ENCODE results near the gene LRRC15.

The LRRC15 gene

DNA sequence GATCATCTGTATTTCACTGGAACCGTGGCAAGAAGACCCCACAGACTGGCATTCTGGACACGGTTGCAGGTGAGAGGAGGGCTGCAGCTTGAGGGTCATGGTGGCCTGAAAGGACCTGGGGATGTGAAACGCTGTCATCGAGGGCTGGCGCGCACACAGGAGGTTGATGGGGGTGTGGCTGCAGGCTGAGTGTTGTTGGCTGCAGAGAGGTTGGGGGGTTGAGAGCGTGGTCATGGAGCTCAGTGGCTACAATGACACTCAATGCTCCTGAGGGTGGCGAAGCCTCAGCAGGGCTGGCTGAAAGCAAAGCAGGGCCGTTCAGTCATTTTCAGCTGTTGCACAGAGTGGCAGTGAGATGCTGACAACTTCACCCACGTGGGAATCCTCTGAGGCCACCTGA, 39.4 kb downstream of the LRRC15 start:
- DNase-seq: no peak

DNA sequence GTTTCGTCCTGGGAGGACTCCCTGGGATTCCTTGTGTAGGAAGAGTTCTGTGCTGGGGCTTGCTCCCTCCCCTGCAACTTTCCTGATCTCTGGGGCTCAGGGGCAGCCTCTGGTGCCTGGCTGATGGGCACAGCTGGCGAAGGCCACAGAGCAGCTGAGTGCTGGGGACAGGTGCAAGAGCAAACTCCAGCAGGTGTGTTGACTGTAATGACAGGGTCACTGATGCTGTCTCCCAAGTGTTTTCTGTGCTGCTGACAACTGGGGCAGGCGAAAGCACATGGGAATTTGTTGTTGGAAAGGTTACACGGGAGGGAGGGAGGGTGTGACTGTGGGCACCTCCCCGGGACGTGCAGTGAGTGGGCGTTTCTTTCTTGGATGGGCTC, 40.0 kb downstream of the LRRC15 start:
- no peak for DNase-seq

DNA sequence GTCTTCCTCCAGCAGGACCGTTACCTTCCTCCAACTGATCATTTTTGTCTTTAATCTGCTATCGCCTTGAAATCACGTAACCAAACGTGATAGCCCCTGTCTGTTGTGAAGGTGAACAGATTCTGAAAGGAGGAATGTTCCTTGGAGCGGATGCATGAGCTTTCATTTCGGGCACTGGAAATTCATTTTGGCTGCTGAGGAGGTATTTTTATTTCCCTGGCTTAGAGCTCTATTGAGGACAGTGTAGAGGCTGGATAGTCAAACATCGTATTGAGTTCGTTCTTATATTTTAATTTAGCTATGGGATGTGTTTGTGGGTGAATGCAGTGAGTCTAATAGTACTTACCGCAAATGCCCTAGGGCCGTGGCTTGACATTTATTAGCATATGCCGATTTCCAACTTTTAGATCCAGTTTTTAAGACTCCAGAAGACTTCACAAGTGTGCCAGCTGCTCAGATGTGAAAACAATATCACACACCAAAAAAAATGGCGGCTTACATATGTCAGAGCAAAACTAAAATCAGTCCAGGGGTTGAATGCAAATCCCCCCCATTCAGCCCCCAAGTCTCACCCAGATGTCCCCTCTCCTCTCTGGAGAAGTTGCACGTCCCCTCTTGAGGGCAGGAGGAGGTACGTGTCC, 40.5 kb downstream of the LRRC15 start:
- no peak for DNase-seq

DNA sequence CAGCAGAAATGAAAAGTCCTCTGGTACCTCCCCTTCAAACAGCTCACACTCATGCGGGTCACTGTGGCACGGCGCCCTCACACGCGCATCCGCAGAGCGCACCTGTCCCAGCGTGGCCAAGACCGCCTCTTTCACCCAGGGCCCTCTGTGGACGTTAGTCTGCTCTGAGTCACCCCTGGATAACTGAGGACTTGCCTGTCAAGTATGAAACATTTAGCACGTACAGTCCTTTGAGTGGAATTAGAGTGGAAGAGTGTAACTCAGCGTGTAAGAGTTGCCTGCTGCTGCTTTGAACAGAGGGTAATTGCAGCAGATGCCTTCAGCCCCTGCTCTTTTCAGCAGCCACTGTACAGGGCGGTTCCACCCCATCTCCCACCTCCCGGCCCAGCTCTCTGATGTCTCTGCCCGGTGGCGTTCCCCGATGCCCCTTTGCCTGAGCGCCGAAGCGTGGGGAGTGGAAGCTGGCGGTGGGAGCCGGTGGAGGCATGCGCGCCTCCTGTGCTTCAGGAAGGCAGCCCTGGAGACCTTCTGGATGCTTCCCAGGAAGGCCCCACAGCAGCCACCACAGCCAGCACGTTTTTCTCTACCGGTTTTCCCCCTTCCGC, 41.4 kb downstream of the LRRC15 start:
- DNase-seq: no peak

DNA sequence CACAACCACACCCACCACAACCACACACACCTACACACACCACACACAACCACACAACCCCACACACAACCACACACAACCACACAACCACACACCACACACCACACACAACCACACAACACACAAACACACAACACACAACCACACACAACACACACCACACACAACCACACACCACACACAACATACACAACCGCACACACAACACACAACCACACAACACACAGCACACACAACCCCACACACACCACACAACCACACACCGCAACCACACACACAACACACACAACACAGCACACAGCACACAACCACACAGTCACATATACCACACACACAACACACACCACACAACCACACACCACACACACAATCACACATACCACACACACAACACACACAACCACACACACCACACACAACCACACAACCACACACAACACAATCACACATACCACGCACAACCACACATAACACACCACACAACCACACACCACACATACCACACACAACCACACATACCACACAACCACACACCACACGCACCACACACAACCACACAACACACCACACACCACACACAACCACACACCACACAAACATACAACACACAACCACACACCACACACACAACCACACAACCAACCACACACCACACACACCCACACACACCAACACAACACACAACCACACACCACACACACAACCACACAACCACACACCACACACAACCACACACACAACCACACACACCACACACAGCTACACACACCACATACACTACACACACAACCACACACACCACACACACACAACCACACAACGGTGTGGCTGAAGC, 42.1 kb downstream of the LRRC15 start:
- DNase-seq: no peak

DNA sequence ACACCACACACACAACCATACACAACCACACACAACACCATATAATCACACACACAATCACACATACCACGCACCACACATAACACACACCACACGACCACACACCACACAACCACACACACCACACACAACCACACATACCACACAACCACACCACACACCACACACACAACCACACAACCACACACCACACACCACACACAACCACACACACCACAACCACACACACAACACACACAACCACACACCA, 42.6 kb downstream of the LRRC15 start:
- no peak for DNase-seq

DNA sequence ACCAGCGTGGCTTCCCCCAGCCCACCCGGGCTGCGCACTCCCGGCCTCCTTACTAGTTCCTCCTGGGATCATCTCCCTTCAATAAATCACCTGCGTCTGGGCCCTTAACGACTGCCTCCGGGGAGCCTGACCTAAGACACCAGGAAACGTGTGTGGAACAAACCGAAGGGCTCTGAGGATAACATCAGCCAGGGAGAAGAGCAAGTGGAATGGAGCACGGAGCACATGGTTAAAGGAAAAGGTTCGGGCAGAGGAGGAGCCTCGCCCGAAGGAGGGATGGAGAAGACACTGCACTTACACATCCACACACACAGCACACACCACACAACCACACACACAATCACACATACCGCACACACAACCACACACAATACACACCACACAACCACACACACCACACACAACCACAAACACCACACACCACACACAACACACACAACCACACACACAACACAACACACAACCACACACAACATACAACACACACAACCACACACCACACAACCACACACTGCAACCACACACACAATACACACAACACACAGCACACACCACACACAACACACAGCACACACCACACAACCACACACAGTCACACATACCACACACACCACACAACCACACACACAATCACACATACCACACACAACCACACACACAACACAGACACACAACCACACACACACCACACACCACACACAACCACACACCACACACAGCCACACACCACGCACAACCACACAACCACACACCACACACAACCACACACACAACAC, 43.2 kb downstream of the LRRC15 start:
- no peak for DNase-seq

DNA sequence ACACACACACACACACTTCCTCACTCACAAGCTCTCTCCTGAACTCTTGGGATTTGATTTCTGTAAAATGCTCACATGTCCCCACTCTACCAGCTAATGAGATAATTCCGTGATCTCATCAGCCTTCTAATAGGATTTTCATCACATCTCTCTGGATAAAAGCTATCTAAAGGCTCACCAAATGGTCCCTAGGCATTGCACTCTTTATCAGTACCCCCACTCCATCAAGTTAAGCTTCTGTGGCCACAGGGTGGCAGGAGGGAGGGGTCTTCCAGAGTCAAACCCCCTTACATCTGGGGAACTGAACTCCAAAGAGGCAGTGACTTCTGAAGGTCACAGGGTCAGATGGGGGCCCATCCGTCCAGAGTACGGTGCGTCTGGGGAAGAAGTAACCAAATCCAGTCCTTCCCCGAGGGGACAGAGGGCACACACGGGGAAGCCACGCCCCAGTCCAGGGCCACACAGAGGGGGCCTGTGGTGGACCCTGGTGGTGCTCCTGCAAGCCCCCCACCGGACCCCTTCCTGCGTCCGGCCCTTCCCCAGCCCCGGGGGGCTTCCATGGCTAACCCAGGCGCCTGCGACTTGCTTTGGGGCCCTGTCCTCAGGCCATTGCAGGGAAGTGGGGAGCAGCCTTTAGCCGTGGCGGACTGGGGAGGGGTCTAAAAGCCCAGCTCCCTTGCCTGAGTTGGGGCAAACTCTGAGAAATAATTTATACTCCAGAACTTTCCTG, 44.0 kb downstream of the LRRC15 start:
- DNase-seq: no peak

DNA sequence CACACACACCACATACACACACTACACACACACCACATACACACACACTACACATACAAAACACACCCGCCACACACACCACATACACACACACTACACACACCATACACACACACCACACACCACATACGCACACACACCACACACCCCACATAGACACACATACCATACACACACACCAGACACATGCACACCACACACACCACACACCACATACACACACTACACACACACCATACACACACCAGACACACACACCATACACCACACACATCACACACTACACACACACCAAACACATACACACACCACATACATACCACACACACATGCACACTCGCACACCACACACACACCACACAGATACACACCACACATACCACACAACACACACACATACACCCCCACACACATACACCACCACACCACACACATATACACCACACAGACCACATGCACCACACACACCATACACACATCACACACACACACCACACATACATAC, 44.7 kb downstream of the LRRC15 start:
- DNase-seq: no peak

DNA sequence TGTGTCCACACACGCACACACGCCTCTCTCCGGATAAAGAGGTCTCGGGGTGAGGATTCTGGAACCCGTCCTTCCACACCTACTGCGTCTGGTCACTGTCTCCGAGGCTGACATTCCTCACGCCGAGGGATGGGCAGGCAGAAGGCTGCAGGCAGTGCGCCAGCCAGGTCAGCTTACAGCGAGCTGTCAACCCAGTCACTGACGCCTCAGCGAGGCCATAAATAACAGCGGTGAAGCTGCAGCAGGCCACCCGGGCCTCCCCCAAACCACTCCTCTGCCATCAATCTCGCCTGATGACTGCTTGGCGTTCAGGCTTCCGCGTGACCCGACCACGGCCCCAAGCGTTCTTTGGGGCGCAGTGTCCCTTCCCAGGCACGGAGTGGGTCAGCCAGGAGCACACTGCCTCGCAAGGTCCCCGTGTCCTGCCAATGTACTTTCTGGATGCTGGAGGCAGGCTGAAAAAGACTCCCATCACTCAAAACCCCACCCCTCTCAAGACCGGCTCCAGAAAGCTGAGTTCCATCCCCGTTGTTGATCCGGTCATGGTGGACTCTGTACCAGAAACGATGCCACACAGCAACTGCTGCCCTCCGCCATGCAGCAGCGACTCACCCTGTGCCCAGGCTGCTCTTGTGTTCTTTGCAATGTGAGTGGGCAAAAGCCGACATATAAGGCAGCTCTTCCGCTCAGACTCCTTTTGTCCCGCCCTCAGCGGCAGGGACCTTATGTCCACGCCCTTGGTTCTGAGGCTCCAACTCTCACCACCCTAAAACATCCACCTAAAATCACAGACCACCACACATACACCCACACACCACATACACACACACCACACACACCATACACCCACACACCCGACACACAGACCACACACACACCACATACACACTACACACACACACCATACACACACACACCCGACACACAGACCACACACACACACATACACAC, 45.5 kb downstream of the LRRC15 start:
- peak; percentile 45 to 56 for DNase-seq

DNA sequence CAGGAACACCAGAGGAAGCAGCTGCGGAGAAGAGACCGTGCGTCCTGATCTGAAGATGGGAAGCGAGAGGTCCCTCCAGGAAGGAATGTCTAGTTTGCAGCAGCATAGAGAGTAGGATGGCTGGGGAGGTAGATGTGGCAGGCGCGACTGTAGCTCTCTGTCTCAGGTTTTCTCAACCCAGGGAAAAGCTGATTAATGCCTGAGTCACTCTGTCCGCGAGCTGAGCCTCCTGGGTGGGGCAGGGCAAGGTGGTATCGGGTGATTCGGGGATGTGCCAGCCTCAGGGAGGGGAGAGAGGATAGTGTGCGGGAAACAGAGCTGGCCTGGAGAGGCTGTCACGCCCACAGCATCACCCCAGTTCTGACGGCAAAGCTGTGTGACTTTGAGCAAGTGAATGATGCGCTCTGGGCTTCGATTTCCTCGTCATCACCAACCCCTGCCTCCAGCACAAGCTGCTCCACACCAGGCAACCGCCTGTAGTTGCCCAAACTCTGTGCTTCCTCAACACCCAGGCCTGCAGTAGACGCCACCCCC, 46.8 kb downstream of the LRRC15 start:
- DNase-seq: peak; percentile 45 to 63

DNA sequence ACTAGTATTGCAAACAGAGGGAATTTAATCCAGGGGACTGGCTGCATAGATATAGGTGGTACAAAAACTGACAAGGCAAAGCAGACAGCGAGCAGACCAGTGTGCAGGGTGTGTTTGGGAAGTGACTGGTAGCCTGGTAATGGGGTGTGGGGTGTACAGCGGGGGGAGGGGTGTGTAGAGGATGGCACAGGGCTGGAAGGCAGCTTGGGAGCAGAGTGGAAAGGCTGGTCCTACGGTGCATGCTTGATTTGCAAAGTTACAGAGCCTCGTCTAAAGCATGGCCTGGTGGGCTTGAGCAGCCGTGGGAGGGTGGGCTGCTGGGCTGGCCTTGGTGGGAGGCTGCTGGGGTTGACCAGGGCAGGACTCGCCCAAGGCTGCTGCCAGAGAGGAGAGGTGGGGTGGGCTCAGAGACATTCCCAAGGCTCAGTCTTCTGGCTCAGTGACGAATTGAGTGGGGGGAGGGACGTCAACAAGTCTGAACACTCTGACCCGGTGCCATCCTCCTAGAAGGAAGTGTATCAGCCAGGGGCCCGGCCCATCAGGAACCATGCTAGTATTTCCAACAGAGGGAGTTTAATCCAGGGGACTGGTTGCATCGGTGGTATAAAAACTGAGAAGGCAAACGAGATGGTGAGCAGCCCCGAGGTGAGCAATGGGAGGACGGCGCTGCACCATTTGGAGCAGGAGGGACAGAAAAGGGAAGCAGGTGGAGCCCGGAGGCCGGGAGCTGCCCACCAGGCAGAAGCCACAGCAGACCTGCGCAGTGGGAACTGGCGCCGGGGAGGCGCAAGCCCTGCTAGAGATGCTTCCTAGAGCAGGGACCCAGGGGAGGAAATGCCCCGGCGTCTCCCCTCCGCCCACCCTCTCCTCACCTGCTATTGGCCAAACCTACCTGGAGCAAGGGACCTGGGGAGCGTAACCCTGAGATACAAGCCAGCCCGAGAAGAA, 47.6 kb downstream of the LRRC15 start:
- no peak for DNase-seq

DNA sequence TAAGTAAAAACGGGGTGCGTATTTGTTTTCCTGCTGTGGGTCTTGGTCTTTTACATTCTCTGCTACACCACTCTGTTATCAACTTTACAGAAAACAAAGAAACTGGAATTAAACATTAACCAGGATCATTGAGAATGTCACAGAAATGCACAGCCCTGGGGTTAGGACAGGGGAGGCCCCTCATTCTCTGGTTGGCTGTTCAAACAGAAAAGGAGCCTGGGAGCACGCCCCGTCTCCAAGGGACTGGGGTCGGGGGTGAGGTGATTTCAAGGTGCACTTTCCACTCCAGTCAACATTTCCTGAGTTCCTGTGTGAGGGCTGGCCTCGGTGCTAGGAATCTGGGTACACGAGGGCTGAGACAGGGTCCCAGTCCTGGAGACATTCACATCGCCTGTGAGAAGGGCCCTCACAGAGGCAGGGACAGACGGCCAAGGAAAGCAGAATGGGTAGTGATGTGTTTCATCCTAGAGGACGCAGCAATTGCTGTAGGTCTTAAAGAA, 48.7 kb downstream of the LRRC15 start:
- DNase-seq: no peak

DNA sequence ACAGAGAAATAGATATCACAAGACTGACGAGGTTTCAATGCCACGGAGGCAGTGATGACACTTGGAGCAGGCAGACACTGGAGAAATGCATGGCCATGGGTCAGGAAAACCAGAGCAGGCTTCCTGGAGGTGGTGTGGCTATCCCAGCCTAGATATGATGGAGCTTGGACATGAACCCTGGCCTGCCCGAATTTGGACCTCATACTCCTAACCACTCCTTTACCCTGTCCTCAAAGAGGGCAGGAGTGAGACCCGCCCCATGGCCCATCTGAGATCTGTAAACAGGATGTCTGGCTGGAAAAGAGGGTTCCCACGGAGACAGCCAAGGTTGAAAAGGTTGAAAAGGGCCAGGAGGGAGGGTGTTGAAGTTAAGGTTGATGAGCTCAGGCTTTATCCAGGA, 49.4 kb downstream of the LRRC15 start:
- no peak for DNase-seq

DNA sequence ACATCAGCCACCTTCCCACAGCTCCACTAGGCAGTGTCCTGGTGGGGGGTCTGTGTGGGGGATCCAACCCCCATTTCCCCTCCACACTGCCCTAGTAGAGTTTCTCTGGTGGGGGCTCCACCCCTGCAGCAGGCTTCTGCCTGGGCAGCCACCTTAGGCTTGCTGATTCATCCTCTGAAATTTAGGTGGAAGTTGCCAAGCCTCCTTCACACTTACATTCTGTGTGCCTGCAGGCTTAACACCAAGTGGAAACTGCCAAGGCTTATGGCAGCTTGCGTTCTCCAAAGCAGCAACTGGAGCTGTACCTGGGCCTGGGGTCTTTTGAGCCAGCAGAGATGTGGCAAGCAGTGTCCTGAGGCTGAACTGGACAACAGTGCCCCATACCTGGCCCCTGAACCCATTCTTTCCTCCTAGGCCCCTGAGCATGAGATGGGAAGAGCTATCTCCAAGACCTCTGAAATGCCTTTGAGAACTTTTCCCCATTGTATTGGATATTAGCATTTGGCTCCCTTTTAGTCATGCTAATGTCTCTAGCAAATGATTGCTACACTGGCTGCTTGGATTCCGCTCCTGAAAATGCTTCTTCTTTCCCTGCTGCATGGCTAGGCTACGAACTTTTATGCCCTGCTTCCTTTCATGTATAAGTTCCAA, 50.9 kb downstream of the LRRC15 start:
- no peak for DNase-seq

DNA sequence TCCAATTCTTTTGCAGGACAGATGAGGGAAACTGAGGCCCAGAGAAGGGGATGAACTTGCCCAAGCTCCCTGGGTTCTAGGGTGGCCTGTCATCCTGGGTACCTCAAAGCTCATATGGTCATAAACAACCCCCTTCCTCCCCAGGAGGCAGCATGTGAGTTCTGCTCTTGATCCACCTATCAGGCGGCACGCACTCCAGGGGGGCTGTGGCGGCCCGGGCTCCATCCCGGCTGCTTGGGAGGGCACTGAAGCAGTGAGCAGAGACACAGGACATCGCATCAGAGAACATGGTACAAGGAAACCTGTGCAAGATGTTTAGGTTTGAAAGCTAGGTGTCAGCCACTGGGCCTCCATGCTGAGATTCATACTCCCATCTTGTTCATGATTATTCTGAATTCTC, 52.6 kb downstream of the LRRC15 start:
- no peak for DNase-seq

DNA sequence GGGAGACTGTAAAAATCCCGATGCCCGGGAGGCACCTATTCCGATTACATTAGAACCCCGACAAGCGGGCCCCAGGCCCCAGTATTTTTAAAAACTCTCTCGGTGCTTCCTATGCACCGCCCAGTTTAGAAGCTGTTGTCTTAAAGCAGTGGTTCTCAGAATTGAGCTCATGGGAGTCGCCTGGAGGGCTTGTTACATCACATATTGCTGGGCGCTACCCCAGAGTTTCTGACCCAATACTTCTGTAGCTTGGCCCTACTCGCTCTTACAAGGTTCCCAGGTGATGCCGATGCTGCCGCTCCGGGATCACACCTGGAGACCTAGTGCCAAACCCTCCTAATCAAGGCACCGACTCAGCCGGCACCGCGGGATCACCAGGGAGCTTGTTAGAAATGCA, 53.6 kb downstream of the LRRC15 start:
- no peak for DNase-seq

DNA sequence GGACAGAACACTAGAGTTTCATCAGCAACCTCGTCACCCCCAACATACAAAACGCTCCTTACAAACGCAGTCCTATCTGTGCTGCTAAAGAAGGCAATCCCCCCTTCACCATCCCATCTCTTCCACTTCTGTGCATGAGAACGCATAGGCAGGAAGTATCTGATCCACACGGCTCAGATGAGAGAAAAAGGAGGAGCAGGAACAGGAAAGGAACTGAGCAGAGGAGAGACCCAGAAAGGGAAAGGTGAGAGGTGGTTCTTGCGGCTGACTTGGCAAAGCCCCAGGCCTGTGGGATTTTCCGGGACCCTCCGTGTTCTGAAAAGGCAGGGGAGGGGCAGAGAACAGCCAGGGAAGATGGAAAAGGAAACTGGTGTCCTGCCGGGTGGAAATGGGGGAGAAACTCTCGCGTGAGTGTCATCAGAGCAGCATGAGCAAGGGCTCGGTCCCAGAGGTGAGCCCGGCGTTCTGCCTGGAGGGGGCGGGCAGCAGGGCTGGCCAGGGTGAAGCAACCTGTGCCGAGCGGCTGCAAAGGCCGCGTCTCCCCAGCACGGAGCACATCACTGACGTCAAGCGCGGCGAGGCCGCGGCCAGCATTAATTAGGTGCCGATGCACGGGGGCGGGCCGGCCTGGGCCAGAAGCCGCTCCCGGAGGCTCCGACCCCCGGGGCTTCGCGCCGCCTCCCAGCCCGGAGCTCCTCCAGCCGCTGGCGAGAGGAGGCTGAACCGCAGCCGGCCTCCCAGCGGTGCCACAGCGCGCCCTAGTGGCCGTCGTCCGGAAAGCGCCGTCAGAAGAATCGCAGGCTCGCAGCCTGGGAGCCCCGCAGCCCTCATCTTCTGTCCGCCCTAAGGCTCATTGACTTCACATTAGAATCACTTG, 54.2 kb downstream of the LRRC15 start:
- DNase-seq: peak; percentile 88 to 91
